Measurements from ENCODE around the gene CCT6B.
"Not testable (repeated sequence)": the region's sequence is repeated elsewhere in the genome, so short reads cannot be mapped to it uniquely, and the experiment has no call there.

CCT6B gene

DNA sequence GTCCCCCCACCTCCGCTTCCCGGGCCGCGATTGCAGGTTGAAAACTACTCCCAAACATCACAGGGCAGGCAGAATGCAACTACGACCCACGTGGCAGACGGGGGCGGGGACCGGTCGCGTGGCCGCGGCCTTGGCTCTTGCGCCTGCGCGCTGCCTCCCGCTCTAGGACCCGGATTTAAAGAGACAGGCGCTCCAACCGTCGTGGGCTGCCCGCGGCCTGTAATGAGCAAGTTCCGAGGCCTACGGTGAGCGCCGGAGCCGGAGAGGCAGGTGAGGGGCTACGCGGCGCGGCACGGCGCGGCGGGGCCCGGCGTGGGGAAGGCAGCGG is 19.1 kb upstream of the CCT6B start, which contains the start of gene LIG3:
LIG3 (plus strand) TSS at position 160 of the 328 bp plus-strand sequence. CDS start 2,494 bp downstream, outside the sequence.
- DNase-seq = peak; percentile 91

- no peak for DNase-seq
These were observed 18.5 kb upstream of the CCT6B start for GRCh38 chr17:34979650-34980352.

DNA sequence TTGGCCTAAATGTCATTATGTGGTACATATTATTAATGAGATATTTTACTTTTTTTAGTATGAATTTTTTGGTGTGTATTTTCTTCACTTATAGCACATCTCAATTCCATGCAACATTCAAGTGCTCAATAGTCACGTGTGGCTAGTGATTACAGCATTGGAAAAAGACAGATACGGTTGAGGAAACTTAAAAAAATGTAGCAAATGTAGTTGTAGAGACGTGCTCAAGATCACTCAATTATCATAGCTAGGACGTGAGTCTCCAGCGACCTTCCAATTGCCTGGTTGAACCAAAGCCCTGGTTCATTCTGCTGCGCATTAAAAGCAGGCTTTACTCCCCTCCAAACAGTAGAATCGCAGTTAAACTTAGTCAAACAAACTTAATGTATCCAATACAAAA is 17.9 kb upstream of the CCT6B start:
- no peak for DNase-seq

DNA sequence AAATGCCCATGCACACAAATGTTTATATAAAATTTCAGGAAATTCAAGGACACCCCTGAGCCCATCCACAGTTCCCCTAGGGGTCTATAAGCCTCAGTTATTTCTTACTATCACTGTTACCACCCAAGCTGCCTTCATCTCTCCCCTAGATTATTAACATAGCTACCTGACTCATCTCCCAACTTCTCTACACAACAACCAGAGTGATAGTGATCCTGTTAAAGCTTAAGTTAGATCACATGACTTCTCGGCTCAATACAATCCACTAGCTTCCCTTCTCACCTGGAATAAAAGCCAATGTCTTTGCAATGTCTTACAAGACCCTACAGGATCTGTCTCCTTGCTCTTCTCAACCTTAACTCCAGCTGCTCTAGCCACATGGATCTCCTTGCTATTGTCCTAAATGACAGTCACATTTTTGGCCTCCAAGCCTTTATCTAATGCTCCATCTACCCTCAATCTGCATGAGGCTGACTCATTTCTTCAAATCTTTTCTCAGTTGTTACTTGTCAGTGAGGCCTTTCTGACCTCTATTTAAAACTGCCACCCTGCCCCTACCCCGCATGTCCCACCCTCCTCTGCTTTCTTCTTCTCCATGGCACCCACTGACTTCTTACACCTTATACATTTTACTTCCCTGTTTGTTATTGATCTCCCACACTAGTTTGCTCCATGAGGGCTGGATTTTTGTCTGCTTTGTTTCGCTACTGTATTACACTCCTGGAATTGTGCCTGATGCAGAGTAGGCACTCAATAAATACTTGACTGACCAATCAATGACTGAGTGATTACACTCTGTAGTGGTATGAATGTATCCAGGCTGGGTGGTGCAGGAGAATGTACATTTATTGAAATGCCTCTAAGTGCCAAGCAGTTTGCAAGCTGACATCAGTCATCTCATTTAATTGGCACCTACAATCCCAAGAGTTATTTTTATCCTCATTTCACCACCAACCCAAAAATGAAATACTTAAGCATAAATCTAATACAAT is 13.8 kb upstream of the CCT6B start:
- DNase-seq = no peak

GRCh38 chr17:34974179-34974578 is 12.9 kb upstream of the CCT6B start:
- DNase-seq = no peak

- DNase-seq = no peak
These were observed 2.8 kb downstream of the CCT6B start for GRCh38 chr17:34958438-34958837.

GRCh38 chr17:34950780-34951179 is 10.5 kb downstream of the CCT6B start:
- DNase-seq = not testable (repeated sequence)

DNA sequence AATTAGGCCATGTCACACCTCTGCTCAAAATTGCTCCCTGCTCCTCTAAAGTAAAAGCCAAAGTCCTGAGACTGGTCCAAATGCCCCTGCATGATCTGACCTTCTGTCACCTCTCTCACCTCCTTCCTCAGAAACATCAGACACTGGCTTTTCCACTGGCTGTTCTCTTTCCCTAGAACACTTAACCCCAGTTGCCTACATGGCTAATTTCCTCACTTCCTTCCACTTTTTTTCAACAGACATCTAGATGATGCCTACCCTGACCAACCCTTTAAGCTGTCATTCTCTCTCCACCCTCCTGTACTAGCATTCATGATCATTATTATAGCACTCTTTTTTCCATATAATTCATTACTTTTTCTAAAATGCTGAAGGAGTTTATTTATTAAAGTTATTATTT is 31.0 kb downstream of the CCT6B start:
- DNase-seq = no peak

DNA sequence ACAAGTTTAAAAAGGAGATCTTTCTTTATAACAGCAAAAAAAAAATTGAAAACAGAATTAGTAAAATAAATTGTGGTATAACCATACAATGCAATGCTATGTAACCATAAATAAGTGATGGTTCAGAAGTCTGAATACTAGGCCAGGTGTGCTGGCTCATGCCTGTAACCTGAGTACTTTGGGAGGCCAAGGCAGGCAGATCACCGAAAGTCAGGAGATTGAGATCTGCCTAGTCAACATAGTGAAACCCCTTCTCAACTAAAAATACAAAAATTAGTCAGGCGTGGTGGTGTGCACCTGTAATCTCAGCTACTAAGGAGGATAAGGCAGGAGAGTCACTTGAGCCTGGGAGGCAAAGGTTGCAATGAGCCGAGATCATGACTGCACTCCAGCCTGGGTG is 34.6 kb downstream of the CCT6B start:
- no peak for DNase-seq

- DNase-seq = no peak
These were observed 40.6 kb downstream of the CCT6B start for GRCh38 chr17:34920676-34921075.

DNA sequence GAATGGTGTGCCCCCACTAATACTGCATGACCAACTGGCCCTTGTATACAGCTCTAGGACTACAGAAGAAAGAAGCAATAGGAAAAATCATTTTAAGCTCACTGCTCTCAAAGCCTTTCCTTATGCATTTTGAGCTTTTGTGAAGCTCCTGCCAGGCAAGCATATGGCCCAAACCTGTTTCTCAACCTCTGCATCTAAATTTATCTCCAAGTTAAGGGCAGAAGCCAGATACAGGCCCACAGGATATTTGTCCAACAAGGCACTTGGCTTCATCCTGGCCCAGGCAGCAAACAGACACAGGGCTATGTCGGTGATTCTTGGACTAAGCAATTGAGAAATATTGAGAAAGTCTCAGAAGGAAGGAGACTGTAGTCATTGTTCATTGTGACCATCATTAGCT is 43.9 kb downstream of the CCT6B start:
- no peak for DNase-seq

DNA sequence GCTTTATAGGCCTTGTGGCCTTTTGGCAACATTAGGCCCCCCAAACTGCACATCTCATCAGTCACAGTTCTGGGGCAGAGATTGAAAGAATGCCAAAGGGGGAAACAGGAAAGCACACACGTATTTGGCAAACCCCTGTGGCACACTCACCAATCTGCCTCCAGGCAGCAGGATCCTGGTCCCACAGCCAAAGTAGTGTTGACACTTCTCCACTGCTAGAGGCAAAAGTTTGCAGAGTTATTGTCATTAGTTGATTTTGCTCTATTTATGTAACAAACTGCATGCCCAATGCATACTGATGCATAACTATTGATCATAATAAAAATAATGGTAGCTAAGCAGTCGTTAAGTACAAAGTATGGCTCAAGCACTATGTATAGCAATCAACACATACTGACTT is 45.1 kb downstream of the CCT6B start:
- no peak for DNase-seq

DNA sequence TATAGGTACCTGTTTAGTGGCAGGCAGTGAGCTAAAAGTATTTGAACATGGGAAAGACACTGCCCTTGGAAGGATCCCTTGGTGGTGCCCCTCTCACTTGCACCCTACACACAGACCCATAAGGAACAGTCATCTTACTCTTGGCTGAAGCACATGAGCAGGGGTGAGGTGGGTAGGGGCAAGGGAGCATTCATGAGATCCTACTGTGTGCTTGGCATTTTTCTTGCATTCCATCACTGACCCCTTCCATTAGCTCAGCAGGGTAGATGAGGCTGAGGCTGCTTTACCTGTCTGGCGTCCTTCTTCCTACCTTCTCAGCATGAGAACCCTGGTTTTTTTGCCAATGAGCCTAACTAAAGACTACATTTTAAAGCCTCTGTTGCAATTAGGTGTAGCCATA is 48.3 kb downstream of the CCT6B start:
- no peak for DNase-seq

- no peak for DNase-seq
These were observed 52.2 kb downstream of the CCT6B start for GRCh38 chr17:34909040-34909439.

GRCh38 chr17:34902831-34903547 is 58.3 kb downstream of the CCT6B start:
- no peak for DNase-seq

GRCh38 chr17:34899643-34900291 is 61.5 kb downstream of the CCT6B start:
- no peak for DNase-seq

GRCh38 chr17:34895383-34895782 is 65.9 kb downstream of the CCT6B start:
- no peak for DNase-seq

DNA sequence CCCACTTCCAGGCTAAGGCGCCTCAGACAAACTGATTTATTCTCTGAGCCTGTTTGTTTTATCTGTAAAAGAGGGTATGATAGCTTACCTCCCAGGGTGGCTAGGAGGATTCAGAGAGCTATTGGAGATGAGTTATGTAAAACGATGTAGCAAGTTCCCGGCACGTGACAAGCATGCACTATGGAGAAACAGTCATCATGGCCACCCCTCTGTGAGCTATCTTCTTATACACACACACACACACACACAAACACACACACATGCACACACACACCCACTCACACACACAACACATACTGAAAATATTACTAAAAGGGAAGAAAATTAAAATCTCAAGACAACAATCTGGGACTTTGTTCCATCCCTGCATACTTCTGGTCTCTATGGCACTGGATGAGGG is 66.3 kb downstream of the CCT6B start:
- DNase-seq = no peak

- DNase-seq = no peak
These were observed 68.6 kb downstream of the CCT6B start for GRCh38 chr17:34892461-34893249.

DNA sequence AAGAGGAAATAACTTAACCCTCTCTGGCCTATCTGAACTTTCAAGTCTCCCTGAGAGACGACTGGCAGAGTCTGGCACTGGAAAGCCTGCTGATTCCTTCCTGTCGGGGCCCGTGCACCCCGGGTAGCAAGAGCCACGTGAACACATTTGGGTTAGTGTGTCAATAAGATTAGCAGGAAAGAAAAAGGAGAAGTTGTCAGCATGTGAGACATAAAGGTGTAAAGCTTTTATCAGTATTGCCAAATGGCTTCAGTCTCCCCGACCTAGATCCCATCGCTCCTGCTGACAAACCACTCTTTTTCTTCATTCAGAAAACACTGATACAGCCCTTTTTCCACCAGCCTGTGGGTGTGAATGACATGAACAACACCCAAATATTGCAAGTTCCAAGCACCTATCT is 74.4 kb downstream of the CCT6B start:
- DNase-seq = no peak

DNA sequence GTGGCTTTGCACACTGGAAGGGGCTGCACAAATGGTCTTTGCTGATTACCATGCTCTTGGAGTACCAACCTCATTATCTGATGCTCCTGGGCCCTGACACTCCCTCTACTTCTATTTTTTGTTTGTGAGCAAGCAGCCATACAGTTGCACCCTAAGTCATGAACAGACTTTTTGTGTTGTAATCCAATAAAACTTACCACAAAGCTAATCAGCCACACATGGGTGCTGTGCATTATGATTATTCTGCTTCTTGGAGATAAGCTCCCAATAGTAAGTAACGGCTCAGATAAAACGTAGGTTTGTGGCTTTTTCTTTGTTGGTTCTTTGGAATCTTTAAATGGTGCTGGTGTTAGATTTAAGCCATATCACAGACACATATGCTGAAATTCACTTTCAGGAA is 76.2 kb downstream of the CCT6B start:
- no peak for DNase-seq

DNA sequence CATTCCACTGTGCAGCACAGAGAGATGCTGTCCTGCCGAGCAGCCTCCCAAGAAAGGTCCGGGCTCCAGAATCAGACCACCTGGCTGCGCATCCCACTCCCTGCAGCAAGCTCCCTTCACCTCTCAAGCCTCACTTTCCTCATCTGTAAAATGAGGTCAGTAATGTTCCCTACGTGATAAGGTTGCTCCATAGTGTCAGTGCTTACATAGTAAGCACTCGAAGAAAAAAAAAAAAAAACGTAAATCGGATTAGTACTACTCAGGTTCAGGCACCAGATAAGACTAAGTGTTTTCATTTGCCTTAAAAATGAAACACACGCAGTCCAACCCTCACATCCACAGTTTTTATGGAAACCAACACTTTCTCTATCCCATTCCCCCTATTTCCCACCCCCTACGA is 76.7 kb downstream of the CCT6B start:
- no peak for DNase-seq
